Stimulated activated CD4-positive, alpha-beta T cell treated with anti-CD3 and anti-CD28 coated beads, Interleukin-1b, Interleukin-23, amount 100 ng/mL, for 24 hours (primary cell): Measurements from ENCODE around the gene SDR9C7.
"Not testable (repeated sequence)": the region's sequence is repeated elsewhere in the genome, so short reads cannot be mapped to it uniquely, and the experiment has no call there.

Experiments used
- DNase-seq, 4 experiments: peaks; one replicate each; pipeline ENCODE4 v3.0.0-alpha.2; 2020; ENCODE audit warnings: low read depth in 4 of 4, low spot score in 1 of 4

The SDR9C7 gene

GRCh38 chr12:56879240-56880124 lies 54.7 kb downstream of the SDR9C7 start:
- not testable (repeated sequence) for DNase-seq

- DNase-seq: no peak
Observed at GRCh38 chr12:56878010-56878339, 56.2 kb downstream of the SDR9C7 start.

GRCh38 chr12:56877195-56878009 lies 56.8 kb downstream of the SDR9C7 start:
- no peak for DNase-seq

GRCh38 chr12:56874821-56875220 lies 59.4 kb downstream of the SDR9C7 start:
- no peak for DNase-seq

- no peak for DNase-seq
Observed at GRCh38 chr12:56873382-56873781, 60.8 kb downstream of the SDR9C7 start.
